Neuron (in vitro differentiated cells): ENCODE results near the gene C4orf50.

Experiments used
- H2AFZ ChIP-seq: one replicate; pipeline ENCODE4 v1.6.1; 2013; ENCODE audit warnings: low read depth, mild to moderate bottlenecking, inconsistent platforms, low read length, moderate library complexity
- H3K27me3 ChIP-seq: one replicate; pipeline ENCODE4 v1.6.1; 2013; ENCODE audit warnings: low read length; ENCODE audit not compliant: insufficient read depth
- H3K36me3 ChIP-seq: one replicate; pipeline ENCODE4 v1.6.1; 2013; ENCODE audit warnings: low read length; ENCODE audit not compliant: insufficient read depth
- H3K4me1 ChIP-seq: one replicate; pipeline ENCODE4 v1.6.1; 2013; ENCODE audit warnings: low read length; ENCODE audit not compliant: insufficient read depth
- H3K4me3 ChIP-seq: 2 replicates; pipeline ENCODE4 v1.5.1; 2013; ENCODE audit warnings: mild to moderate bottlenecking, low read length, moderate library complexity
- H3K9me3 ChIP-seq: one replicate; pipeline ENCODE4 v1.6.1; 2013; ENCODE audit warnings: low read length

Gene C4orf50

GRCh38 chr4:6018331-6018730 lies at the start of gene C4orf50:
TSS of gene C4orf50 (minus strand) at chr4:6018431.
- H3K36me3 ChIP-seq, result no peaks in the 10 kb centered on the region
- H2AFZ ChIP-seq, result no peak within 1 kb of the TSS
- no peaks in the 10 kb centered on the region for H3K9me3 ChIP-seq
- no peaks in the 10 kb centered on the region for H3K4me1 ChIP-seq
- H3K27me3 ChIP-seq, result peaks cover 6% of the 10 kb centered on the region
- no peak within 1 kb of the TSS for H3K4me3 ChIP-seq

GRCh38 chr4:6065934-6066590 lies 47.8 kb upstream of the C4orf50 start:
- no peaks in the 10 kb centered on the region for H3K4me1 ChIP-seq
- H3K9me3 ChIP-seq, result no peaks in the 10 kb centered on the region
- peaks cover 8% of the 10 kb centered on the region for H3K27me3 ChIP-seq
- no peak overlapping the region for H2AFZ ChIP-seq
- H3K36me3 ChIP-seq, result no peaks in the 10 kb centered on the region
- no peak overlapping the region for H3K4me3 ChIP-seq

- H3K4me3 ChIP-seq, result no peak overlapping the region
- no peaks in the 10 kb centered on the region for H3K36me3 ChIP-seq
- H3K9me3 ChIP-seq, result no peaks in the 10 kb centered on the region
These were observed 46.9 kb upstream of the C4orf50 start for GRCh38 chr4:6065166-6065565.

GRCh38 chr4:6064383-6064782 lies 46.2 kb upstream of the C4orf50 start:
- Histone ChIP-seq H3K4me3 (no peak overlapping the region), H3K9me3 (no peaks in the 10 kb centered on the region), H3K36me3 (no peaks in the 10 kb centered on the region), H3K27me3 (peaks cover 5% of the 10 kb centered on the region), H3K4me1 (no peaks in the 10 kb centered on the region), H2AFZ (no peak overlapping the region)

More at GRCh38 chr4:6065166-6065565, 46.9 kb upstream of the C4orf50 start:
- Histone ChIP-seq H3K27me3 (peaks cover 5% of the 10 kb centered on the region), H2AFZ (no peak overlapping the region), H3K4me1 (no peaks in the 10 kb centered on the region)

- H3K27me3 ChIP-seq, result peaks cover 5% of the 10 kb centered on the region
- H3K4me1 ChIP-seq, result no peaks in the 10 kb centered on the region
- no peak overlapping the region for H3K4me3 ChIP-seq
- H3K36me3 ChIP-seq, result no peaks in the 10 kb centered on the region
- no peak overlapping the region for H2AFZ ChIP-seq
- peaks cover 5% of the 10 kb centered on the region for H3K9me3 ChIP-seq
These were observed 45.5 kb upstream of the C4orf50 start for GRCh38 chr4:6063684-6064083.

- H3K4me3 ChIP-seq, result no peak overlapping the region
- H3K9me3 ChIP-seq, result peaks cover 5% of the 10 kb centered on the region
- H2AFZ ChIP-seq, result no peak overlapping the region
- no peaks in the 10 kb centered on the region for H3K4me1 ChIP-seq
- H3K27me3 ChIP-seq, result peaks cover 5% of the 10 kb centered on the region
- no peaks in the 10 kb centered on the region for H3K36me3 ChIP-seq
These were observed 43.9 kb upstream of the C4orf50 start for GRCh38 chr4:6062133-6062532.

GRCh38 chr4:6059375-6059805 lies 41.2 kb upstream of the C4orf50 start:
- Histone ChIP-seq H3K9me3 (peaks cover 5% of the 10 kb centered on the region), H3K4me3 (no peak overlapping the region), H3K36me3 (no peaks in the 10 kb centered on the region), H3K27me3 (peaks cover 2% of the 10 kb centered on the region), H2AFZ (no peak overlapping the region), H3K4me1 (no peaks in the 10 kb centered on the region)

- Histone ChIP-seq H3K36me3 (no peaks in the 10 kb centered on the region), H3K27me3 (peaks cover 2% of the 10 kb centered on the region), H3K4me3 (no peak overlapping the region), H3K4me1 (no peaks in the 10 kb centered on the region), H3K9me3 (peaks cover 5% of the 10 kb centered on the region), H2AFZ (no peak overlapping the region)
These were observed 40.5 kb upstream of the C4orf50 start for GRCh38 chr4:6058531-6059374.

- peaks cover 6% of the 10 kb centered on the region for H3K27me3 ChIP-seq
- H3K9me3 ChIP-seq, result peaks cover 5% of the 10 kb centered on the region
- no peaks in the 10 kb centered on the region for H3K36me3 ChIP-seq
- no peak overlapping the region for H2AFZ ChIP-seq
- H3K4me3 ChIP-seq, result no peak overlapping the region
- H3K4me1 ChIP-seq, result no peaks in the 10 kb centered on the region
These were observed 38.9 kb upstream of the C4orf50 start for GRCh38 chr4:6056976-6057766.

GRCh38 chr4:6055436-6055835 lies 37.2 kb upstream of the C4orf50 start:
- Histone ChIP-seq H3K4me3 (no peak overlapping the region), H3K36me3 (no peaks in the 10 kb centered on the region)

GRCh38 chr4:6055030-6055429 lies 36.8 kb upstream of the C4orf50 start:
- Histone ChIP-seq H3K27me3 (peaks cover 9% of the 10 kb centered on the region), H3K36me3 (no peaks in the 10 kb centered on the region), H2AFZ (no peak overlapping the region), H3K4me1 (no peaks in the 10 kb centered on the region), H3K9me3 (peaks cover 5% of the 10 kb centered on the region), H3K4me3 (no peak overlapping the region)

More at GRCh38 chr4:6055436-6055835, 37.2 kb upstream of the C4orf50 start:
- Histone ChIP-seq H3K9me3 (peaks cover 5% of the 10 kb centered on the region), H2AFZ (no peak overlapping the region), H3K4me1 (no peaks in the 10 kb centered on the region), H3K27me3 (peaks cover 9% of the 10 kb centered on the region)

GRCh38 chr4:6054162-6054922 lies 36.1 kb upstream of the C4orf50 start:
- Histone ChIP-seq H3K27me3 (peaks cover 9% of the 10 kb centered on the region), H3K36me3 (no peaks in the 10 kb centered on the region), H3K4me1 (no peaks in the 10 kb centered on the region), H3K9me3 (peaks cover 5% of the 10 kb centered on the region), H2AFZ (no peak overlapping the region), H3K4me3 (no peak overlapping the region)
